Activated T-cell treated with anti-CD3 and anti-CD28 coated beads for 4 hours (primary cell): ENCODE measurements around the gene SRC.

Experiments used
- DNase-seq: peaks from one replicate; pipeline ENCODE4 v3.0.0-alpha.2; 2020

Gene SRC

DNA sequence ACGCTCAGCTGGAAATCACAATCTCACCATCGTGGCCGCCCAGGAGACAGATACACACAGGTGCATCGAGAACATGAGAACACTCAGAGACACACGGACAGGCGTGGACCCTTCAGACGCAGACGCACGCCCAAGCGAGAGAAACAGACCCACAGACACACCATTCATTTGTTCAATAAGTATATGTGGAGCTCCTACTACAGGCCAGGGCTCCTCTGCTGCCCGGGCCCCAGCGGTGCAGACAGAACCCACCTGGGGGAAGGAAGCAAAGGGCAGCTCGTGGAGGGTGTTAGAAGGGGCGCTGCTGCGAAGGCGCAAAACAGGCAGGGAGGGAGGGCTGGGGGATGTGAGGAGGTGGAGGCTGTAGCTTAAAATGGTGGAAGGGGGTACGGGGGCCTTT, 39.2 kb downstream of the SRC start:
- no peak for DNase-seq

GRCh38 chr20:37385659-37386504, 39.9 kb downstream of the SRC start:
- no peak for DNase-seq

GRCh38 chr20:37386505-37387251, 40.7 kb downstream of the SRC start:
- no peak for DNase-seq

DNA sequence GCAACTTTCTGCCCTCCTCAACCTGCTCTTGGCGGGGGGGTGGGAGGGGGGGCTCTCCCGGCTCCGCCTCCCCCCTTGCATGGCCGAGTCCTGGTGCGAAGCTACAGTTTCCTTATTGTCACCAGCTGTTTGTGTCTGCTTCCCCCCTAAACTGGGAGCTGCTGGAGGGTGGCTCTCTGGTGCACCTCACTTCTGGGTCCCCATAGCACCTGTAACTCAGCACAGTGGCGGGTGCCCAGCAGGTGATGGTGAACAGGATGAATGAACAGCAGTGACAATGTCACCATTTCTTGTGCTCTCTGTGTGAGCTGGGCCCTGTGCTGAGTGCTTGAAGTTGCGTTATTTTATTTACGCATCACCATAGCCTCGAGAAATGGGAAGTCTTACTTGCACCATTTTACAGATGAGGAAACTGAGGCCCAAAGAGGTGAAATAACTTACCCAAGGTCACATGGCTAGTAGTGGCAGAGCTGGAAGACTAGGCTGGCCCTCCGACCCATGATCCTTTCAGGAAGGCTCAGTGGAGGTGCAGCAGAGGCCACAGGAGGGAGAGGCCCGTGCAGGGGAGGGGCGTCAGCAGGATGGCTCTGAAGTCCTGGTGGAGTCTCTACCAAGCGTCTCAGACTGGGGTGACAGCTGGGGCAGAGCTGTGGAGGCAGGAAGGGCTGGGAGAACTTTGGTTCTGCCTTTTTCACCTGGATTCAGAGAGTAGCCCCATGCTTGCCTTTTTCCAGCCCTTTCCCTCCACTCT, 41.8 kb downstream of the SRC start:
- no peak for DNase-seq

DNA sequence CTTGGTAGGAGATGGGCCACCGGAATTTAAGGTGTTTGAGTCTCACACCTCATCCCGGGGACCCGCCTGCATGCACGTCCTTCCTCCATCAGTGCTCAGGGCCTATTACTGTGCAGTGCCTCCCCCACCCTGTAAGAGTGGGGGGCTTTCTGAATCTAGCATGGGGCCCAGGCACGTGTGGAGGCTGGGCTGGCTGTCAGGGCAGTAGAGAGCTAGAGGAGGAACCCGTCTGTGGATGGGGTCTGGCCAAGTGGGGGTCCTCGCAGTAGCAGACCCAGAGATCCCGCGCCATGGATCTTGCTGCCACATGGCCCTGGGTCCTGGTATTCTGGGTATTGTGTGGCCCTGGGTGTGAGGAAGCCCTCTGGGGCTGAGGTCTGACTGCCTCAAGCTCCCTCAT, 42.9 kb downstream of the SRC start:
- no peak for DNase-seq

DNA sequence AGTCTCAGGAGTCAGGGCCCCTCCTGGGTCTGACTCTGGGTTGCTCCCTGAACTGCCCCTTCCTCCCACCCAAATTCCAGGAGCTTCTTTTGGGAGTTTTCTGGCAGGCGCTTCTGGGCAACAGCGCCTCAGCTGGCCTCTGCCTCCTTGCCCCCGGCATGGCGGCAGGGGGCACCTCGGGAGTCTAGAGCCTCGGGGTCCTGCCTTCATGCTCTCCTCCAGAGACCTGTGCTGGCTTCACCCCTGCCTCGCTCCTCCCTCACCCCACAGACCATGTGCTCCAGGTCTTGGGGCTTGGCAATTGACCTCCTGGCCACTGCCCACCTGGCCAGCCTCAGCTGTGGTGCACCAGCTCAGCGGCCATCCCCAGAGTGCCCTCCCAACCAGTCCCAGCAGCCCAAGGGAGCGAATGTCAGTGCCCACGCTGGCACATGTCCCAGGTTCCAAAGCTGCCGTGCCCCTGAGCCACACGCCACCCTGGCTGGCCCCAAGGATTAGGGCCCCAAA, 43.4 kb downstream of the SRC start:
- no peak for DNase-seq

DNA sequence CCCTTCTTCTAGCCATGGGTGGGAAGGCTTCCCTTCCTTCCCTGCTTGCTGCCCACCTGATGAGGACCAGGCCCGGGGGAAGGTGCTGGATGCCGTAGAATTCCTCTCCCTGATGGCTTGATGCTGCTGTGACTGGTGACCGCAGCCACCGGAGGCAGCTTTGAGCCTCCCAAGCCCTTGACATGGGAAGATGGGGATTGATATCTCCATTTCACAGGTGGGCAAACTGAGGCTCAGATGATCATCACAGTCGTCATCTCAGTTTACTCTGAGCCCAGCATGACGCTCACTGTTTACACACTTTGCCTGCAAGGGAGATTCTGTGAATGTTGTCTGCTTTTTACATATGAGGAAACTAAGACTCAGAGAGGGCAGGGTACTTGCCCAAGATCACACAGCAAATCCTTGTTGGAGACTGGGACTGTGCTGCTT, 43.9 kb downstream of the SRC start:
- no peak for DNase-seq

GRCh38 chr20:37390503-37390890, 44.6 kb downstream of the SRC start:
- no peak for DNase-seq

GRCh38 chr20:37390891-37391525, 45.1 kb downstream of the SRC start:
- no peak for DNase-seq

DNA sequence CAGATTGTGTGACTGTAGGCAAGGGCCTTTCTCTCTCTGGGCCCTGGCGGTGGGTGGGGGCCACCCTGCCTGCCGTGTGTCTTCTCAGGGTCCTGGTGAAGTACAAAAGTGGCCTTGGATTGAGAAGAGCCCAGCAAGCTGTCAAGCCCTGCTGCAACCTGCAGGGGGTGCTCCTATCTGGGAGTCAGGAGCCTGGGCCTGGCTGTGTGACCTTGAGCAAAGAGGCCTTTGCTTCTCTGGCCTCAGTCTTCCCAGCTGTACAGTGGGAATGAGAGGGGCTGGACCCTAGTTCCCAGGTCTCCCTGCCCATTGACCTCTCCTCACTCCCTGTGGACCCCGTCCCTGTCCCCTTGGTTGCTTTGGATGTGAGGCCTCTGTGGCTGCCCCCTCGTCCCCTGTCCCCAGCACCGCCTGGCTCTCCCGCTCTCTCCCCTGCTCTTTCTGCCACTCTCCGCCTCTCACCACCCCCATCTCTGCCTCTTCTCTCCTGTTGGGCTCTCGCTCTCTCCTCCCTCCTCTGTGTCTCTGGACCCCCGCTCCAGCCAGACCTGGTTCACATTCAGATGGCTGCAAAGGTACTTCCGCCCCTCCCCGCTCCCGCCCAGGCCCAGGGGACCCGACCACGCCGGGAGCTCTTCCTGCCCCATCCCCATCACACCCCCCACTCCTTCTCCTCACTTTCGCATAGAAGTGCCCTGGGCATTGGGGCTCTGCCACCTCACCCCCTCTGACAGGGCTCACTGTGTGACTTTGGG, 46.7 kb downstream of the SRC start:
- no peak for DNase-seq

DNA sequence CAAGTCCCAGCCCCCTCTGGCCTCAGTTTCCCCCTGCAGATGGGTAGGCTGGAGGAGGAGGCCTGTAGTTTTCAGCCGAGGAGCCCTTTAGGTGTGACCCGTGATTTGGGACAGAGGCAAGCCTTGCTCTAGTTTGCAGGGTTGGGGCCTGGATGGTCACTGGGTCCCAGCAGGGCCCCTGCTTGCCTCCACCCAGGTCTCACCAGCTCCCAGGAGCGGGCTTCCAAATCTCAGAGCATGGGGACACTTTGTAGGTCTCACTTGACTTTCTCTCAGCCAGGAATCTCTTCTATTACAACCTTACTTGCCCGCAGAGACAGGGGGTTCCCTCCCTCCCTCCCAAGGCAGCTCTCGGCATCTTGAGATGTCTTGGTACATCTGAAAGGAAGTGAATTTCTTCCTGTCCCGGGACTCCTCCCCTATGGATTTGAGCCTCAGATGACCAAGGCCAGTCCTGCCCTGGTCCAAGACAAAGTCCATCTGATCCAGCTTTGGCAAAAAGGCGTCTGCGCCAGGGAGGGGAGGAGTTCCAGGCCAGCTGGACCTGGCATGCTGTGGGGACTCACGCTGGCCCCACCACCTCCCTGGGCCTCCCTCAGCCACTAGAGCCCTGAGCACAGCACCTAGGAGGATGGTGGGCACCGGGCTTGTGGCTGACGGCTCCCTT, 47.4 kb downstream of the SRC start:
- DNase-seq, result no peak

GRCh38 chr20:37393863-37394542, 48.1 kb downstream of the SRC start:
- DNase-seq, result no peak

DNA sequence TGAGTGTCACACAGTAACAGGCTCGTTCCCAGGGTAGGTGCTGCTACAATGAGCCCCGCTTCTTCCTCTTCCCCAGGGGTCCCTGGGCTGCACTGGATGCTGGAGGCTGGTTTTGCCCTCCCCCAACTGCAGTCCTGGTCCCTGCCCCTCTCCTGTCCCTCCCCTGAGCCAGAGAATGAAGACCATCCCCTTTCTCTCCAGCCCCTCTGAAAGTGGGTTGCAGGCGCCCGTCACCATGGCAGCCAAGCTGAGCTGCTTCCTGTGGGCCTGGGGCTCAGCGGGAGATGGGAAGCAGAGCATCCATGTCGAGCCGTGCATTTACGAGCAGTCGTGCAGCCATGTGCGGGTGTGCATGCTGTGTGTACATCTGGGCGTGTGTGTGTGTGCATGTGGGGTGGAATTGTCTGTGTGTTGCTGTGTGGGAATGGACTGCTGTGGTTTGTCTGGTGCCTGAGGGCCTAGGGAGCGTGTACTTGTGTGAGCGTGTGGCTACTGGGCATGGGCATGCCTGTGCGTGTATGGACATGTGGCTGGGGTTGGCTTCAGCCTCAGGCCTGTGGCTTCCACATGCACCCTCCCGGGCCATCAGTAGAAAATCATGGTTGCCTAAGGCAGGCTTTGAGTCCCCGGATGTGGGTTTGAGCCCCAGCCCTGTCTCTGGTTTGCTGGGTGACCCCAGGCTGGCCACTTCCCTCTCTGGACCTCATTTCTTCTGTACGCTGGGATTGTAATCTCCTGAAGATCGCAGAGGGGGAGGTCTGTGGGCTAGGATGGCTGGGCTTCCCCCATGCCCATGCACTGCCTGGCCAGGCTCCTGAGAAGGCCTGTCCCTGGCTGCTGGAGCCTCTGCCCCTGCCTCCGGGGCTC, 48.8 kb downstream of the SRC start:
- no peak for DNase-seq

DNA sequence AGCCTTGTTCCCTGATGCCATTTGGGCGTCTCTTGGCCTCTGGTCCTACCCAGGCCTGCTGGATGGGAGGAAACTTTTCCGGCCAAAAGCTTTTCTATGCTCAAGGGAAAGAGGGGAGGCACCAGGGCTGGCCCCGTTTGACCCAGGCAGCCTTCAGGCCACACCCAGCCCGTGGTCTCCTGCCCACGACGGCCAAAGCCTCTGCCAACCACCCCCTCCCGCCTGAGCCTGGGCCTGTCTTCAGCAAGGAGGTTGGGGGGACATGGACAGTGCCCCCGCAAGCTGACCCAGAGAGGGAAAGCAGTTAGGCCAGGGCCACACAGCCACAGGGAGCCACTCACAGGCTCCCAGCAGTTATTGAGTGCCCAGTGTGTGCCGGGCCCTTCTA, 49.5 kb downstream of the SRC start:
- DNase-seq, result no peak

- no peak for DNase-seq
These were observed 50.0 kb downstream of the SRC start for GRCh38 chr20:37395921-37396415.

DNA sequence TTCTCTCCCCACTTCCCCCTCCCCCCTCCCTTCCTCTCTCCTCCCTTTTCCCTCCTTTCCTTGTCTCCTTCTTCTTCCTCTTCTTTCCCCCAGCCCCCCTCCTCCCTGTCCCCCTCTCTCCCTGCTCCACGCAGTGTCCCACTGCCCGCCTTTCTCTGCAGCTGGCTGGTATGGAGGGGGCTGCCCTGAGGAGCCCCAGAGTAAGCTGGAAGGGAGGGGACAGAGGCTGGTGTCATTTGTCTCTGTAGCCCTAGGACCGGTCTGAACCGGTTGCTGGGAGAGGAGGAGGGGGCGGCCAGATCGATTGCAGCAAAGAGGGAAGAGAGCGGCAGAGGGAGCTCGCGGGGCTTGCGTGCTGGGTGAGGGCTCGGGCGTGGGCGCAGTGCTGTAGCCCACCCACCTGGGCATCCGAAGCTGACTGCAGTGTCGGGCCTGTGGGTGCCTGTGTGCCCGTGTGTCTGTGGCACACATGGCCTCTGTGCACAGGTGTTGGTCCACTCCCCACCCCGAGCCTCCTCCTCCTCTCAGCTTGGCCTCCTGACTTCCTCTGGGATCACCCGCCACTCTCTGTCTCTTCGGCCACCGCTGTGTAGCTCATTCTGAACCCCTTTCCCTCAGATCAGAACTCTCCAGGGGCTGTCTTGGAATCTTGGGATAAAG, 50.6 kb downstream of the SRC start:
- DNase-seq, result no peak

GRCh38 chr20:37397076-37397953, 51.4 kb downstream of the SRC start:
- no peak for DNase-seq
